GM23338 (cell line): ENCODE measurements around the gene NABP1.

Source experiments
- CREB1 ChIP-seq: fragments of 250-450 bp; sonication (Bioruptor Pico); IDR thresholded peaks from 2 replicates; pipeline ENCODE4 v1.5.0; 2020; ENCODE audit warnings: low read depth, mild to moderate bottlenecking, moderate library complexity
- CTCF ChIP-seq, 2 experiments: fragments of 200-600 bp in 1 of 2; sonication (generic) in 1 of 2; conservative IDR thresholded peaks; 2 replicates each; pipeline versions ENCODE4 v1.5.1 to v1.6.1; 2016 to 2017; ENCODE audit warnings: antibody characterized with exemption in 2 of 2, low read depth in 2 of 2, mild to moderate bottlenecking in 2 of 2, moderate library complexity in 1 of 2
- ETS1 ChIP-seq: IDR thresholded peaks from 2 replicates; pipeline ENCODE4 v1.6.1; 2016; ENCODE audit warnings: antibody characterized with exemption
- EZH2 ChIP-seq: fragments of 200-600 bp; sonication (generic); IDR thresholded peaks from one replicate; pipeline ENCODE4 v1.8.0; 2017; ENCODE audit warnings: antibody characterized with exemption, mild to moderate bottlenecking, low read depth; ENCODE audit not compliant: unreplicated experiment
- EZH2phosphoT487 ChIP-seq: fragments of 200-600 bp; sonication (generic); IDR thresholded peaks from one replicate; pipeline ENCODE4 v1.8.1; 2018; ENCODE audit warnings: antibody characterized with exemption; ENCODE audit not compliant: unreplicated experiment
- JUNB ChIP-seq: IDR thresholded peaks from one replicate; pipeline ENCODE4 v1.6.1; 2016; ENCODE audit warnings: antibody characterized with exemption; ENCODE audit not compliant: unreplicated experiment
- NANOG ChIP-seq: IDR thresholded peaks from 2 replicates; pipeline ENCODE4 v1.6.1; 2016; ENCODE audit warnings: antibody characterized with exemption, borderline replicate concordance
- POLR2AphosphoS5 ChIP-seq: IDR thresholded peaks from 2 replicates; pipeline ENCODE4 v1.6.1; 2016; ENCODE audit warnings: antibody characterized with exemption, low read depth
- REST ChIP-seq: IDR thresholded peaks from one replicate; pipeline ENCODE4 v1.6.1; 2018; ENCODE audit warnings: antibody characterized with exemption; ENCODE audit not compliant: unreplicated experiment
- STAT1 ChIP-seq: IDR thresholded peaks from one replicate; pipeline ENCODE4 v1.6.1; 2016; ENCODE audit warnings: antibody characterized with exemption; ENCODE audit not compliant: unreplicated experiment
- ZNF114 ChIP-seq: fragments of 250-450 bp; sonication (Bioruptor Pico); IDR thresholded peaks from 2 replicates; pipeline ENCODE4 v1.5.0; 2020; ENCODE audit warnings: mild to moderate bottlenecking, moderate library complexity

GRCh38 chr2:191636586-191636985, 41.4 kb upstream of the NABP1 start:
- TF ChIP-seq EZH2 (no peak), CTCF (conservative IDR thresholded peaks at IDR 0.05; ENCODE audit: low read depth in 2 of 2) (no peak), REST (no peak), ETS1 (no peak), NANOG (no peak), EZH2phosphoT487 (no peak), CREB1 (CRISPR knock-in tag) (no peak), POLR2AphosphoS5 (no peak), JUNB (no peak), STAT1 (no peak), ZNF114 (no peak)
